Neural progenitor cell (in vitro differentiated cells): Measurements from ENCODE around the gene STK4.

Experiments
- EZH2 ChIP-seq: fragments of 200-600 bp; sonication (generic); IDR thresholded peaks from 2 replicates; pipeline ENCODE4 v1.6.1; 2017; ENCODE audit warnings: antibody characterized with exemption, mild to moderate bottlenecking, moderate library complexity
- EZH2phosphoT487 ChIP-seq: fragments of 200-600 bp; sonication (generic); IDR thresholded peaks from 2 replicates; pipeline ENCODE4 v1.6.1; 2017; ENCODE audit warnings: antibody characterized with exemption
- TF ChIP-seq, protein P1 (sequence below): fragments of 200-600 bp; sonication (generic); IDR thresholded peaks from 2 replicates; pipeline ENCODE4 v1.5.1; 2017; ENCODE audit warnings: antibody characterized with exemption, mild to moderate bottlenecking

DNA sequence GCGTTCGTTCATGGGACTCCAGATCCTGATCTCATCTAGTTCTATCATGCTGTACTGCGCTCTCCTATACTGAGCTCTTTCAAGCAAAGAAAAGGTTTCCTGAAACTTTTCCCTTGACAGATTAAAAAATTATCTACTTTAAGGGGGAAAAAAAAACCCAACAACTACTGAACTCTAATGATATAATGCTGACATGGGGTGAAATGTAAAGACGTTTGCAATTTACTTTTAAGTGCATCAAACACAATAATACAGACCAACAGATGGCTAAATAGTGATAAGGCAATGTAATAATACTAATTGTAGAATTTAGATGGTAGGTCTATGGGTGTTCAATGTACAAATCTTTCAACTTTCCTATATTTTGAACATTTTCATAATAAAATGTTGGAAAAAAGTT, 22.5 kb upstream of the STK4 start:
- TF ChIP-seq, protein P1, sequence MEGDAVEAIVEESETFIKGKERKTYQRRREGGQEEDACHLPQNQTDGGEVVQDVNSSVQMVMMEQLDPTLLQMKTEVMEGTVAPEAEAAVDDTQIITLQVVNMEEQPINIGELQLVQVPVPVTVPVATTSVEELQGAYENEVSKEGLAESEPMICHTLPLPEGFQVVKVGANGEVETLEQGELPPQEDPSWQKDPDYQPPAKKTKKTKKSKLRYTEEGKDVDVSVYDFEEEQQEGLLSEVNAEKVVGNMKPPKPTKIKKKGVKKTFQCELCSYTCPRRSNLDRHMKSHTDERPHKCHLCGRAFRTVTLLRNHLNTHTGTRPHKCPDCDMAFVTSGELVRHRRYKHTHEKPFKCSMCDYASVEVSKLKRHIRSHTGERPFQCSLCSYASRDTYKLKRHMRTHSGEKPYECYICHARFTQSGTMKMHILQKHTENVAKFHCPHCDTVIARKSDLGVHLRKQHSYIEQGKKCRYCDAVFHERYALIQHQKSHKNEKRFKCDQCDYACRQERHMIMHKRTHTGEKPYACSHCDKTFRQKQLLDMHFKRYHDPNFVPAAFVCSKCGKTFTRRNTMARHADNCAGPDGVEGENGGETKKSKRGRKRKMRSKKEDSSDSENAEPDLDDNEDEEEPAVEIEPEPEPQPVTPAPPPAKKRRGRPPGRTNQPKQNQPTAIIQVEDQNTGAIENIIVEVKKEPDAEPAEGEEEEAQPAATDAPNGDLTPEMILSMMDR, result no peak
- no peak for TF ChIP-seq EZH2
- no peak for TF ChIP-seq EZH2phosphoT487
